ENCODE results near the gene GGN. TPM values are rescaled to one million over a fixed set of nuclear protein-coding genes. Genes with fewer than 3 reads are reported as not detected.

Gene GGN
- total and polyA plus RNA-seq, 9 of the 15 experiments (the other 6 are each of a cell fraction or from before 2014, with no cell fraction given) = 0.15 to 0.33 TPM; not detected in 7

GRCh38 chr19:38336638-38337359, 51.0 kb downstream of the GGN start (continued):
- TF ChIP-seq TOE1 (IDR thresholded peaks at IDR 0.05; ENCODE audit: borderline replicate concordance) (peak; percentile 69; the same call in 1 of the 2 replicates), TOE1 (CRISPR knock-in tag; IDR thresholded peaks at IDR 0.05; ENCODE audit: borderline replicate concordance, low read depth) (no peak), ZNF431 (CRISPR knock-in tag; IDR thresholded peaks at IDR 0.05) (no peak), XRCC3 (IDR thresholded peaks at IDR 0.05) (no peak), YY1 (IDR thresholded peaks at IDR 0.05; ENCODE audit: borderline replicate concordance in 1 of 3, control insufficient read depth in 1 of 3, extremely low read depth in 1 of 3, insufficient read depth in 3 of 3, insufficient read length in 1 of 3, insufficient replicate concordance in 2 of 3, low read depth in 1 of 3, low read length in 2 of 3) (peak in 1 of 3 experiments; percentile 14), ATF6 (CRISPR knock-in tag; IDR thresholded peaks at IDR 0.05) (no peak), STAT5B (CRISPR knock-in tag; IDR thresholded peaks at IDR 0.05) (no peak)

Data from K562 (cell line).